Sigmoid colon (tissue), 7 donors: ENCODE data around the gene GYS2. TPM values are rescaled to one million over a fixed set of nuclear protein-coding genes. Genes with fewer than 3 reads are reported as not detected.

Source experiments
- DNase-seq: peaks from one replicate; pipeline ENCODE4 v3.0.0-alpha.2; 2019
- H3K27ac ChIP-seq, 4 donors: fragments of 200-600 bp; sonication (generic); one replicate each; pipeline ENCODE4 v1.5.1; 2016 to 2019; ENCODE audit warnings: mild to moderate bottlenecking in 1 of 4
- H3K27me3 ChIP-seq, 3 donors: fragments of 200-600 bp; sonication (generic); one replicate each; pipeline ENCODE4 v1.5.1; 2019; ENCODE audit warnings: mild to moderate bottlenecking in 1 of 3
- H3K36me3 ChIP-seq, 4 donors: fragments of 200-600 bp; sonication (generic); one replicate each; pipeline ENCODE4 v1.5.1; 2016 to 2019
- H3K4me1 ChIP-seq, 4 donors: fragments of 200-600 bp; sonication (generic); one replicate each; pipeline ENCODE4 v1.5.1; 2017 to 2019
- H3K4me3 ChIP-seq, 4 donors: fragments of 200-600 bp; sonication (generic); one replicate each; pipeline ENCODE4 v1.5.1; 2017 to 2019; ENCODE audit warnings: mild to moderate bottlenecking in 2 of 4, moderate library complexity in 1 of 4
- H3K9me3 ChIP-seq, 4 donors: fragments of 200-600 bp in 3 of 4; sonication (generic) in 3 of 4; one replicate each; pipeline versions ENCODE4 v1.5.1 to v1.6.1; 2013 to 2019
- CTCF ChIP-seq, 4 experiments: fragments of 450-650 bp in 3 of 4; fragments of 200-600 bp in 1 of 4; IDR thresholded peaks; one replicate each; pipeline ENCODE4 v1.5.1; 2016 to 2019; ENCODE audit warnings: antibody characterized with exemption in 4 of 4, mild to moderate bottlenecking in 3 of 4, moderate library complexity in 2 of 4
- EP300 ChIP-seq, 4 donors: sonication (generic); formaldehyde crosslinking; IDR thresholded peaks; one replicate each; pipeline ENCODE4 v1.6.1; 2017; ENCODE audit warnings: antibody characterized with exemption in 4 of 4
- POLR2A ChIP-seq, 2 donors: fragments of 450-650 bp; IDR thresholded peaks; one replicate each; pipeline ENCODE4 v1.6.1; 2016; ENCODE audit warnings: antibody characterized with exemption in 2 of 2, mild to moderate bottlenecking in 2 of 2, moderate library complexity in 2 of 2
- POLR2AphosphoS5 ChIP-seq, 4 donors: sonication (generic); formaldehyde crosslinking; IDR thresholded peaks; one replicate each; pipeline ENCODE4 v1.6.1; 2017; ENCODE audit warnings: antibody characterized with exemption in 4 of 4
- WGBS, 2 donors: extraction: QIAGEN DNeasy Blood & Tissue Kit; methylation state at CpG; one replicate each; pipeline ENCODE4 v1.1.7; 2013; 5-methylcytosine and 5-hydroxymethylcytosine counted together
- intact Hi-C: fragments of 100-400 bp; cut with DNase I; formaldehyde crosslinking; loops from one replicate; pipeline ENCODE4 v1.15.1; 2023
- polyA plus RNA-seq, 3 donors: library from polyadenylated mRNA; stranded (reverse); fragments of 200-250 nt; gene quantifications; one replicate each; pipeline ENCODE4 v1.2.3, GENCODE V29; 2013
- total RNA-seq, 4 donors: library from RNA; depleted of rRNA; stranded (reverse); fragments of >200 nt; gene quantifications; one replicate each; pipeline ENCODE4 v1.1.0, GENCODE V29; 2016
- donor health status: healthy with polysubstance abuse.
- donor health status: Bipolar disorder and iron deficiency.
- donor health status: healthy.

The GYS2 gene
- total and polyA plus RNA-seq, 7 donors, result 0.27 TPM; not detected in 6

- intact Hi-C loops, result no loop called here
- no peak for DNase-seq
- H3K27me3 ChIP-seq, result no peaks in the 10 kb centered on the region
- TF ChIP-seq CTCF (IDR thresholded peaks at IDR 0.05) (no peak), EP300 (IDR thresholded peaks at IDR 0.05) (no peak), POLR2AphosphoS5 (IDR thresholded peaks at IDR 0.05) (no peak), POLR2A (IDR thresholded peaks at IDR 0.05) (no peak)
- H3K9me3 ChIP-seq, result no peaks in the 10 kb centered on the region
- no peak overlapping the region for H3K27ac ChIP-seq
- H3K4me1 ChIP-seq, result no peaks in the 10 kb centered on the region
- WGBS, 2 donors, result 45 to 68% methylated on average over 2 of the region's 2 CpGs
- H3K4me3 ChIP-seq, result no peak overlapping the region
- H3K36me3 ChIP-seq, result no peaks in the 10 kb centered on the region
Measured at GRCh38 chr12:21613931-21614330, 9.3 kb upstream of the GYS2 start.

GRCh38 chr12:21608196-21608595 is 3.5 kb upstream of the GYS2 start:
- TF ChIP-seq CTCF (IDR thresholded peaks at IDR 0.05), result no peak
- no peak for TF ChIP-seq POLR2A (IDR thresholded peaks at IDR 0.05)
- TF ChIP-seq EP300 (IDR thresholded peaks at IDR 0.05), result no peak
- no peak for TF ChIP-seq POLR2AphosphoS5 (IDR thresholded peaks at IDR 0.05)
- DNase-seq, result no peak
- H3K27me3 ChIP-seq, result no peaks in the 10 kb centered on the region
- H3K4me3 ChIP-seq, result no peak overlapping the region
- intact Hi-C loops, result no loop called here
- no peaks in the 10 kb centered on the region for H3K4me1 ChIP-seq
- no peaks in the 10 kb centered on the region for H3K9me3 ChIP-seq
- H3K27ac ChIP-seq, result no peak overlapping the region
- no peaks in the 10 kb centered on the region for H3K36me3 ChIP-seq

GRCh38 chr12:21607701-21608100 is 3.1 kb upstream of the GYS2 start:
- H3K27ac ChIP-seq, result no peak overlapping the region

GRCh38 chr12:21606175-21606574 is 1.5 kb upstream of the GYS2 start:
- no peaks in the 10 kb centered on the region for H3K36me3 ChIP-seq
- no peak overlapping the region for H3K27ac ChIP-seq
- no peak overlapping the region for H3K4me3 ChIP-seq
- H3K9me3 ChIP-seq, result no peaks in the 10 kb centered on the region
- intact Hi-C loops, result loop anchor here (2.0 kb wide), 1 partner anchor 77 kb away; no protein-coding TSS in a partner anchor
- no peak for TF ChIP-seq POLR2A (IDR thresholded peaks at IDR 0.05)
- H3K4me1 ChIP-seq, result no peaks in the 10 kb centered on the region
- H3K27me3 ChIP-seq, result no peaks in the 10 kb centered on the region
- no peak for DNase-seq
- 72 to 76% methylated on average over 1 of the region's 1 CpG for WGBS, 2 donors

More at GRCh38 chr12:21607701-21608100, 3.1 kb upstream of the GYS2 start:
- H3K36me3 ChIP-seq, result no peaks in the 10 kb centered on the region
- H3K27me3 ChIP-seq, result no peaks in the 10 kb centered on the region
- no peaks in the 10 kb centered on the region for H3K9me3 ChIP-seq
- H3K4me3 ChIP-seq, result no peak overlapping the region
- H3K4me1 ChIP-seq, result no peaks in the 10 kb centered on the region
- WGBS, 2 donors, result 60 to 80% methylated on average over 2 of the region's 2 CpGs
- DNase-seq, result no peak
- TF ChIP-seq POLR2A (IDR thresholded peaks at IDR 0.05) (no peak), POLR2AphosphoS5 (IDR thresholded peaks at IDR 0.05) (no peak)
- intact Hi-C loops, result loop anchor here (2.0 kb wide), 1 partner anchor 75 kb away; no protein-coding TSS in a partner anchor

- no peaks in the 10 kb centered on the region for H3K27me3 ChIP-seq
- no peak for DNase-seq
- H3K36me3 ChIP-seq, result no peaks in the 10 kb centered on the region
- no peak overlapping the region for H3K4me3 ChIP-seq
- intact Hi-C loops, result no loop called here
- TF ChIP-seq EP300 (IDR thresholded peaks at IDR 0.05), result no peak
- TF ChIP-seq POLR2A (IDR thresholded peaks at IDR 0.05), result no peak
- 69 to 83% methylated on average over 2 of the region's 2 CpGs for WGBS, 2 donors
- no peak overlapping the region for H3K27ac ChIP-seq
- H3K9me3 ChIP-seq, result no peaks in the 10 kb centered on the region
- no peaks in the 10 kb centered on the region for H3K4me1 ChIP-seq
Measured at GRCh38 chr12:21602774-21603173, 1.9 kb downstream of the GYS2 start.

GRCh38 chr12:21600196-21600595 is 4.5 kb downstream of the GYS2 start:
- TF ChIP-seq POLR2AphosphoS5 (IDR thresholded peaks at IDR 0.05) (no peak), CTCF (IDR thresholded peaks at IDR 0.05) (no peak), EP300 (IDR thresholded peaks at IDR 0.05) (no peak), POLR2A (IDR thresholded peaks at IDR 0.05) (no peak)
- Histone ChIP-seq H3K9me3 (no peaks in the 10 kb centered on the region), H3K27ac (no peak overlapping the region), H3K4me1 (no peaks in the 10 kb centered on the region), H3K4me3 (no peak overlapping the region), H3K36me3 (no peaks in the 10 kb centered on the region), H3K27me3 (no peaks in the 10 kb centered on the region)
- WGBS, 2 donors, result 80 to 81% methylated on average over 5 of the region's 5 CpGs
- DNase-seq, result no peak
- intact Hi-C loops, result no loop called here
